HEK293 (cell line): ENCODE measurements around the gene TSPAN9.
A peak's percentile ranks its signal among the peaks of the same experiment; 100 is the strongest.

ENCODE experiments used
- CTCF ChIA-PET: fragments of 350-600 bp; formaldehyde crosslinking; extraction: SDS; loops from one replicate; lab custom pipeline; 2021; ENCODE audit warnings: antibody characterized with exemption; lab: Yijun Ruan, JAX
- POLR2A ChIA-PET: fragments of 300-600 bp; formaldehyde crosslinking; extraction: SDS; loops from one replicate; lab custom pipeline; 2020; ENCODE audit warnings: antibody characterized with exemption, inconsistent platforms; lab: Yijun Ruan, JAX
- H3K27ac ChIP-seq: fragments of 200-500 bp; sonication (Bioruptor generic); 2 replicates; pipeline ENCODE4 v1.5.1; 2014; ENCODE audit warnings: low read depth, low read length, control low read depth, inconsistent platforms; ENCODE audit errors: extremely low read depth
- H3K36me3 ChIP-seq, 2 experiments: fragments of 200-500 bp in 1 of 2; sonication (Bioruptor generic) in 1 of 2; 1 replicate in 1 of 2; 2 replicates in 1 of 2; pipeline ENCODE4 v1.5.1; 2014 to 2017; ENCODE audit warnings: inconsistent platforms in 2 of 2, low read length in 2 of 2; ENCODE audit not compliant: control insufficient read depth in 2 of 2, insufficient read depth in 1 of 2
- H3K4me1 ChIP-seq: fragments of 200-500 bp; sonication (Bioruptor generic); 2 replicates; pipeline ENCODE4 v1.5.1; 2014; ENCODE audit warnings: mild to moderate bottlenecking, low read length, inconsistent platforms; ENCODE audit not compliant: control insufficient read depth, insufficient read depth
- H3K4me3 ChIP-seq: 2 replicates; pipeline ENCODE4 v1.5.1; 2011; ENCODE audit warnings: low read depth, mild to moderate bottlenecking, control low read depth, low read length, moderate library complexity
- H3K9me3 ChIP-seq: fragments of 200-500 bp; sonication (Bioruptor generic); 2 replicates; pipeline ENCODE4 v1.5.1; 2014; ENCODE audit warnings: low read depth, low read length, inconsistent platforms; ENCODE audit not compliant: control insufficient read depth, insufficient read depth
- ATF2 ChIP-seq: fragments of 450-650 bp; formaldehyde crosslinking; IDR thresholded peaks from 2 replicates; pipeline ENCODE4 v1.5.1; 2016; ENCODE audit warnings: missing biosample characterization, missing genetic modification characterization, low read depth
- GLIS1 ChIP-seq: fragments of 450-650 bp; formaldehyde crosslinking; IDR thresholded peaks from 2 replicates; pipeline ENCODE4 v1.5.1; 2016; ENCODE audit warnings: missing biosample characterization, missing genetic modification characterization
- GLIS2 ChIP-seq: fragments of 450-650 bp; formaldehyde crosslinking; IDR thresholded peaks from 2 replicates; pipeline ENCODE4 v1.5.1; 2016; ENCODE audit warnings: missing biosample characterization, missing genetic modification characterization
- OSR2 ChIP-seq: fragments of 450-650 bp; formaldehyde crosslinking; IDR thresholded peaks from 2 replicates; pipeline ENCODE4 v1.5.1; 2016; ENCODE audit warnings: missing biosample characterization, missing genetic modification characterization
- PRDM4 ChIP-seq: fragments of 450-650 bp; formaldehyde crosslinking; IDR thresholded peaks from 2 replicates; pipeline ENCODE4 v1.5.1; 2017; ENCODE audit warnings: missing biosample characterization, missing genetic modification characterization
- REST ChIP-seq: fragments of 450-650 bp; formaldehyde crosslinking; IDR thresholded peaks from 2 replicates; pipeline ENCODE4 v1.5.1; 2016; ENCODE audit warnings: missing biosample characterization, missing genetic modification characterization
- TCF7L2 ChIP-seq: IDR thresholded peaks from 2 replicates; pipeline ENCODE4 v1.6.1; 2011; ENCODE audit warnings: low read depth, mild to moderate bottlenecking, inconsistent platforms, low read length, moderate library complexity, borderline replicate concordance
- ZBTB17 ChIP-seq: fragments of 450-650 bp; formaldehyde crosslinking; IDR thresholded peaks from 2 replicates; pipeline ENCODE4 v1.5.1; 2016; ENCODE audit warnings: missing biosample characterization, missing genetic modification characterization
- ZBTB20 ChIP-seq: fragments of 450-650 bp; formaldehyde crosslinking; IDR thresholded peaks from 2 replicates; pipeline ENCODE4 v1.5.1; 2016; ENCODE audit warnings: missing biosample characterization, missing genetic modification characterization
- ZBTB8A ChIP-seq: fragments of 450-650 bp; formaldehyde crosslinking; IDR thresholded peaks from 2 replicates; pipeline ENCODE4 v1.5.1; 2016; ENCODE audit warnings: missing biosample characterization, missing genetic modification characterization
- ZIC2 ChIP-seq: fragments of 450-650 bp; formaldehyde crosslinking; IDR thresholded peaks from 2 replicates; pipeline ENCODE4 v1.5.1; 2016; ENCODE audit warnings: missing biosample characterization, missing genetic modification characterization
- ZNF202 ChIP-seq: fragments of 450-650 bp; formaldehyde crosslinking; IDR thresholded peaks from 2 replicates; pipeline ENCODE4 v1.5.1; 2016; ENCODE audit warnings: missing biosample characterization, missing genetic modification characterization, borderline replicate concordance
- ZNF24 ChIP-seq: fragments of 450-650 bp; formaldehyde crosslinking; IDR thresholded peaks from 2 replicates; pipeline ENCODE4 v1.5.1; 2016; ENCODE audit warnings: missing biosample characterization, missing genetic modification characterization
- ZNF398 ChIP-seq: fragments of 450-650 bp; formaldehyde crosslinking; IDR thresholded peaks from 2 replicates; pipeline ENCODE4 v1.5.1; 2017; ENCODE audit warnings: missing biosample characterization, missing genetic modification characterization
- ZNF48 ChIP-seq: fragments of 450-650 bp; formaldehyde crosslinking; IDR thresholded peaks from 2 replicates; pipeline ENCODE4 v1.5.1; 2016; ENCODE audit warnings: missing biosample characterization, missing genetic modification characterization
- ZNF548 ChIP-seq: fragments of 450-650 bp; formaldehyde crosslinking; IDR thresholded peaks from 2 replicates; pipeline ENCODE4 v1.5.1; 2016; ENCODE audit warnings: missing biosample characterization, missing genetic modification characterization
- ZNF585B ChIP-seq: fragments of 450-650 bp; formaldehyde crosslinking; IDR thresholded peaks from 2 replicates; pipeline ENCODE4 v1.5.1; 2016; ENCODE audit warnings: missing biosample characterization, missing genetic modification characterization
- ZNF621 ChIP-seq: fragments of 450-650 bp; formaldehyde crosslinking; IDR thresholded peaks from 2 replicates; pipeline ENCODE4 v1.5.1; 2017; ENCODE audit warnings: missing biosample characterization, missing genetic modification characterization
- ZNF660 ChIP-seq: fragments of 450-650 bp; IDR thresholded peaks from 2 replicates; pipeline ENCODE4 v1.5.1; 2018; ENCODE audit warnings: missing biosample characterization, mild to moderate bottlenecking, missing genetic modification characterization

Gene TSPAN9

GRCh38 chr12:3107071-3107583 lies 29.9 kb downstream of the TSPAN9 start:
- Histone ChIP-seq H3K4me3 (no peak overlapping the region), H3K27ac (peak overlapping the region; percentile 49; the same call in 1 of the 2 replicates), H3K9me3 (no peaks in the 10 kb centered on the region), H3K36me3 (no peaks in the 10 kb centered on the region), H3K4me1 (peaks cover 8% of the 10 kb centered on the region)
- POLR2A ChIA-PET: no interaction called here
- CTCF ChIA-PET: interaction anchor here (1.0 to 3.2 kb wide), 4 partner anchors 9 to 169 kb away, joined by 3 to 13 read pairs (median 4); no protein-coding TSS in a partner anchor
- TF ChIP-seq ZNF398 (tag by site-specific recombination) (0 out of 2 replicates have a peak, but pooled peaks have one; percentile 9), ZNF548 (tag by site-specific recombination) (no peak), PRDM4 (tag by site-specific recombination) (peak; percentile 74), ZNF621 (tag by site-specific recombination) (no peak), ZIC2 (peak; percentile 82), ZNF660 (tag by site-specific recombination) (0 out of 2 replicates have a peak, but pooled peaks have one; percentile 66), ZBTB8A (tag by site-specific recombination) (0 out of 2 replicates have a peak, but pooled peaks have one; percentile 56), ZNF202 (no peak), ZNF24 (tag by site-specific recombination) (no peak), GLIS1 (tag by site-specific recombination) (peak; percentile 88), OSR2 (tag by site-specific recombination) (peak; percentile 31; the same call in 1 of the 2 replicates), REST (tag by site-specific recombination) (peak; percentile 57), TCF7L2 (no peak), ZNF585B (tag by site-specific recombination) (no peak), ZBTB20 (tag by site-specific recombination) (no peak), ATF2 (no peak), ZNF48 (no peak), GLIS2 (tag by site-specific recombination) (peak; percentile 55), ZBTB17 (tag by site-specific recombination) (peak; percentile 63)
